HG02973 (cell line): Measurements from ENCODE around the gene KCNJ16.

ENCODE experiments used
- ATAC-seq: cut with Tn5 transposase; IDR thresholded peaks from one replicate; pipeline ENCODE4 v1.9.1; 2021; ENCODE audit warnings: moderate library complexity; ENCODE audit not compliant: unreplicated experiment

KCNJ16 gene

DNA sequence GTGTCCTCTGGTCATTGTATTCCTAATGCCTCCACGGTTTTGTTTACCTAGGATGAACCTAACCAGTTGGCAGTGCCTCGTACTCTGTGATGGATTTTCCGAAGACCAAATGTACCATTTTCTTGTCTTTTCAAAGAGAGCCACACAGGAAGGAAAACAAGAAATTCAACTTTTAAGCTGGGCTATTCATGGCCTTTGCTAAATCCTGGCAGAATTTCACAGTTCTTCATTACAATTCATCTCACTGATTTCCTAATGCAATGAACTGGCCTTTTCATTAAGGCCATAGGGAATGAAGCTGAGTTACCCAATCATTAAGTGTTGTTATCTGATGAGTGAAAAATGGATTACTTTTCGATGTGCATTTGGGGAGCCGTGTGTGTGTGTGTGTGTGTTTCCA is 7.9 kb upstream of the KCNJ16 start:
- no peak for ATAC-seq

DNA sequence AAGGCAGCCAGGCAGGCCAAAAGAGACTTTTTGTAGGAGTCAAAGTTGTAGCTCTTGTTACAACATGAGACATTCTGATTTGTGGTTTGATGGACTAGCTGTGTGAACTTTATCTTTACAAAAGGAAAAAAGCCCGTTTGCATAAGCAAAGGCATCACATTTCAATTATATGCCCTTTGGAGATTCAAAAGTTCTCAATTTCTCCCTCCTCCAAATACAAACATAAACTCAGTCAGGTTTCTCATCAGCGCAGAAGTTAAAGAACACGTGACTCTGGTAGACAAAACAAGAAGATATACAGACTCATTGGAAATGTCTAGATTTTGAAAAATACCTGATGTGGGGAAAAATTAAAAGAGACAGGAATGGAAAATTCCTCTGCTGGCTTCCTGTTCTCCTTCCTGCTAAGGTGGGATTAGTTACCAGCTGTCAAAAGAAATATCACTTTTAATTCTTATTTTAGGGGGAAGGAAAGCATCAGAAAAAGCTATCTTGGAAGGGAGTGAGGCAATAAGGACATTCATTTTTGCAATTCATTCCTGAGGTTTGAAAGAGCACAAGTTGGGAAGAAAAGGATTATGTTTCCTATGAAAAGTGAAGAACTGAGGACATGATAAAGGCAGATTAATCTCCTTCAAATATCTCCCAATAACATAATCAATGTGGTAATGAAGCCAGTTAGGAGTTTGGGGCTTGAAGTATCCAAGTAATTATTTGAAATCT is 4.6 kb upstream of the KCNJ16 start:
- ATAC-seq, result no peak

DNA sequence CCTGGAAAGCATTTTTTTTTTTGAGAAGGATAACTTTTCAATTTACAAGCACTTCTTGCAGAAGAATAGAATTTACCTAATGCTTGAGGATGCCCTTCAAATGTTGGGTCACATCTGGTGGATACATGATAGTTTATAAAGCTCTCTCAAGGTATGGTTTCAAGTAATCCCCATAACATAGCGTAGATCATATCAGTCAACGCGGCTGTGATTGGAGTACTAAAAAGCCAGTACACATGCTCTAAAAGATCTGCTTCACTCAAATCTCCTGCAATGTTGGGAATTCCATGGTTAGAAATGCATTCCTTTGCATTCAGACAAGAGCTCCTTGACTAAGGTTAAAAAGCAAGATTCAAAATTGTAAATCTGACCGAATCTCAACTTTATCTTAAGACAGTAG is 3.9 kb upstream of the KCNJ16 start:
- no peak for ATAC-seq

DNA sequence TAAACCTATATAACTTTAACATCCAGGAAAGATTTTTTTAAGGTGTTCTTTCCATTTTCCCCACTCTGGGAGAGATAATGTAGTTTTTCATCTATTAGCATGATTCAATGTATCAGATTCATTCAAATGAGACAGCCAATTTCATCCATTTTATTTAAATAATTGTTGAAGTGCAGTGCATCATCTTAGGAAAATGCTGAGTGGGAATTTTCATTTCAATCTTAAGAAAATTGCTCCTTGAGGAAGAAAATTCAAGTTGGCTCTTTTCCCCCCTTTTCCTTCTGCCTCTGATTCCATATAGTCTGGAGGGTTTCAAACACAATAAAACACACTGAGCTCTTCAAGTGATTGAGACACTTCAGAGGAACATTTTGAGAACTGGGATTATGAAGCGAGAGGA is 3.4 kb upstream of the KCNJ16 start:
- ATAC-seq, result no peak

DNA sequence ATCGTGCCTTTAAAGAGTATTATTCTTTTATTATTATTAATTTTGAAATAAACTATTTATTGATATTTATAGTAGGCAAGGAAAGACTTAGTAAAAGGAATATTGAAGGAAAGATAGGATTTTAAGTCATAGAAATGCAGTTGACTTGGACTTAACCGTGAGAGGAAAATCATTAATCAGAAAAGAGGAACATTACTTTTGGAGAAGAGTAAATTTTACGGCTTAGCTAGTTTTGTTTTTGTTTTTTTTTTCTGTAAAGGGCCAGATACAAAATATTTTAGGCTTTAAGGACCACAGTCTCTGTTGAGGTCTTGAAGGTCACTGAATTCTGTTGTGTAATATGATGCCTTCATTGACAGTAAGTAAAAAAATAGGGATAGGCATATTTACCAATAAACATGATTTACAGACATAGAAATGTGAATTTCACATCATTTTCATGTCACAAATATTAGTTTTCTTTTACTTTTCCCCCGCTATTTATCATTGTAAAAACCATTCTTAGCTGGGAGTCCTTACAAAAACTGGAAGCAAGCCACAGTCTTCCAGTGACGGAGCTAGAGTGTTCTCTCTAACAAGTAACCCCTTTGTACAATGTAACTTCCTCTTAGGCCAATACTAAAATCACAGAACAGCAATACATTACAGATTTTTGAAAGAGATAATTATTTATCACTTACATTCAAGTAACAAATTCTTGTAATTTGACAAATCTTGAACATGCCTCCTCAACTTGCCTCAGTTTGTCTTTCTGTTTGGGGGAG is 2.3 kb upstream of the KCNJ16 start:
- no peak for ATAC-seq

DNA sequence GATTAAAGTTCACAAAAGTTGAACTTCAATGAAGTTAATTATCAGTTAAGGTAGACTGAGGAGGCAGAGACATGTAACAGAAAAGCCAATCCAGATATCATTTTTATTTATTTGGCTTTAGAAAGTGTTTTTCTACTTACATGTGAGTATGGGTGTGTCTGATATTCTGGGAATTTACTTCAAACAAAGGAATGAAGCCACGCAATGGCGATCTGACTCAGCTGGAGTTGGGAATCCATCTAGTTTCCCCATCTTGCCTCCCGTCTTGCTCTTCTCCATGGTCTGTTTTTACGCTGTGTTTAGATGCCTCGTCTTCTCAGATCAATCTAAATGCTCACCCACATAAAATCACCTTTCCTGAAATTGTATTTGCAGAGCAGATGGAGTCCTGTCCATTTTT is 1.7 kb upstream of the KCNJ16 start:
- ATAC-seq, result no peak

DNA sequence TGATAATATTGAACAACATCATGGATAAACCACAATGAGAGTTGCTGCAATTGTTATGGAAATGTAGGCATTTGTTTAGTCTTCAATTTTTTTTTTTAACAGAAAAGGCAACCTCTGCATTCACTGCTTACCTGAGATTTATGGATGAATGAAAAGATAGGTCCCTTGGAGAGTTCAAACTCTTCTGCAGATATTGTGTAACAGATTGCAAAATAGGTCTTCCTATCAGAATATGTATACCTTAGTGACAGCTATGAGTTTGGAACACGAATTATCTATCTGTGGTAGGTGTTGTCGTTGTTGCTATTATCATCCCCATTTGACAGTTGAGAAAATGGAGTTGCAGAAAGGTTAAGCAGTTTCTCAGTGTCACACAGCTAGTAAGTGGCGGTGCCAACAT is 1.2 kb upstream of the KCNJ16 start:
- ATAC-seq, result no peak

DNA sequence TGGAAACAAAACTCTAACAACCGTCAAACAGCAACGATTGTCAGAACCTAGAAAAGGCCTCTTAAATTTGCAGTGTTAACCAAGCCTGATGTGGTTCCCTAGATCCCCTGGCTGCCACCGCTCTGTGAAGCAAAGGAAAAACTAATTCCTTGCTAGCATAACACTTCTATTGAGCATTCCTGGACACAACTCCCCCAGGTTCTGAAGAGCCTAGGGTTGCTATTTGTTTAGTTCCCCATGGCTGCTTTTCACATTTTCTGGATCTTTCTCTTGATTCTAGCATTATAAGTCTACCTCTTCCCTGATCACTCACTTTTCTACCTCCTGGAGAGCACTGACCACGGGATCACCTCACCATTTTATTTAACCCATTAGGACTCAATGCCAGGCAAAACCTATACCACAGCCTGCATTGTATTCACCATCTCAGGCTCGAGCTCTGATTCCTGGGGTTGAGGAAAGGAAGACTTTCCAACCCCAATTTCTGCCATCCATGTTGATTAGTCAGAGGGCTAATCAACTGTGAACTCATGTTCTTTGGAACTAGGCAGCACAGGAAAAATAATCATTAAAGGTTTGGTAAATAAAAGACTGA is 692 bp upstream of the KCNJ16 start:
- ATAC-seq, result no peak

DNA sequence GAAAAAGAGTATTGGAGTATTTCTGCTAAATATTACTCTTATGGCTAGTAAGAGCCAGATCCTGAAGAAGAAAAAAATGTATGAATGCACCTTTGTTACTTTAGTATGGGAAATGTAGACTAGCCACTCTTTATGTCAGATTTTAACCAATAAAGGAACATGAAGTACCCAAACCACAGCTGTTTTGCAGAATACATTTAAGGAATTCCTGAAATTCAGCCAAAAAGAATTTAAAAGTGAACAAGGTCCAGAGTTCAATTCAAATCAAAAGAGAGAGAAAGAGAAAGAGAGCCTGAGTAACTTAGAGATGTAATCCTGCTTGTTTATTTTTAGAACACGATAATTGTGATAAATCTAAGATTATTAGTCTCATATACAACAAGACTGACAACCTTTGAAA is 1.2 kb downstream of the KCNJ16 start:
- ATAC-seq, result no peak

DNA sequence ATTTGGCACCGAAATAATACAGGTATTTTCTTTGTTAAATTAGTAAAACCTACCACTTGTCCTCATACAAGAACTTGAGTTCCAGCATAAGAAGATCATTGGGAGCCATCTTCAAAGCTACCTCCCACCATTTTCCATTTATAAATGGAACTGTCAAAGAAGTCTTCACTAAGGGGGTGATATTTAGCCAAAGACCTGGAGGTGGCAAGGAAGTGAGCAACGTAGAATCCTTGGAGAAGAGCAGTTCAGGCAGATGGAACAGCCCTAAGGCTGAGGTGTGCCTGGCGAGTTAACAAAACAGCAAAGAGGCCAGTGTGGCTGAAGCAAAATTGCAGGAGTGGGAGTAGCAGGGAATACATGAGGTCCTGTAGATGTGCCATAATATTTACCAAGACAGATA is 1.8 kb downstream of the KCNJ16 start:
- no peak for ATAC-seq

DNA sequence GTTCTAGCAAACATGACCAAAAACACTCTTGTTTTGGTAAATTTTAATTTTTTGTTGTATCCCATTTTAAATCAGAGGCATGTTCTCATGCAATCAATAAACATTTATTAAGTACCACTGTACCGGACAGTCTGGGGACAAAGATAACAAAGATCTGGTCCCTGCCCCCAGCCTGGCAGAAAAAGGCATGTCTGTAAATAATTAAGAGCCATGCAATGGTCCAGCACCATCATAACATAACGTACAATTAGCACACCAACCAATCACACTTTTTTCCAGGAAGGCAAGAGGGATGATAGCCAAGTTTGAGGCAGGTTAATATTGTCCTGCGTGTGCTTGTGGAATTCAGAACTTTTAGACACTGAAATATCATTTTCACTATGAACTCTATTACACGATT is 3.5 kb downstream of the KCNJ16 start:
- no peak for ATAC-seq

DNA sequence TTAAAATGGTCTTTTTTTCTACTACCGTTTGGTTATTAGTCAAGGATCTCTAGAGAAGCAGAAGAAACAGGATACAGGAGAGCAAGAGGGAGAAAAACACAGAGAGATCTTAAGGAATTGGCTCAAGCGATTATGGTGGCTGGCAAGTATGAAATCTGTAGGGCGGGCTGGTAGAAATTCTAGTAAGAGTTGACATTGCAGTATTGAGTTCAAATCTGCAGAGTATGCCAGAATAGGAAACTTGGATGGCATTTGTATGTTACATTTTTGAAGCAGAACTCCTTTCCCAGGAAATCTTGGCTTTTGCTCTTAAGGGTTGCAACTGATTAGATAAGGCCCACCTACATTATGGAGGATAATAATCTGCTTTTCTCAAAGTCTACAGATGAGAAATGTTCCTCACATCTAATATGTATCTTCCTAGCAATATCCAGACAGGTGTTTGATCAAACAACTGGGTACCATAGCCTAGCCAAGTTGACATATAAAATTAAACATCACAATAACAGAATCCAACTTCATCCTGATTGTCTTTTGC is 4.0 kb downstream of the KCNJ16 start:
- no peak for ATAC-seq

DNA sequence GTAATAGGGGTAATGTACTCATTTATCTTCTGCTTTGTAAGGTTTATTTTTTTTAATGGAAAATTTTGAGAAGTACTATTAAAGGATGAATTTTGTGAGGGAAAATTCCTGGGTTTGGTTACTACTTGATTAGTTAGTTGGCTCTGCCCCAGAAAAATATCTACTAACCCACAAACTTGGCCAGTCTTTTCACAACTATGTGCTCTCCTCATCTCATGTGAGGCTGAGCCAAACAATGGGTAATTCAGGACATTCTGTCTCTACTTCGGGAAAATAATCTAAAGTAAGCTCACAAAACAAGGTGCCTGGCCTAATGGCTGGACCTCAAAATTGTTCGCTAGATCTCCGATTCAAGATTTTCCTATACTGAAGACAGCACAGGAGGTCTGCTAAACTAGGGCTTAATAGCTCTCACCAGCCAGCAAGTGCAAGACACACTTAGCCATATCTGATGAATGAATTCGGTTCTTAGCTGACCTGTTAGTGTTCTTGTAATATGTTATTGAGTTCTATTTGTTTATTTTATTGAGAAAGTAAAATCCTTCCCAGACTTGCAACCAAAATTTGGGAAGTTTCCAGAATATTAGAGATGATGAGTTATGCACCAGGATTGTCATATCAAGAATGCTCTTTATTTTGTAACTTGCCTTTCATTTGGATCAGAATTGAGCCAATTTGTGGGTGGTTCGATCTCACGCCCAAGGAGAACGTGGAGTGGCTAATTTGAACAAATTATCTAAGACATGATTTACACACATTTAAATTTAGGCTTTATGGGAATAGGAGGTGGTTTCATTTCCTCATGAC is 5.7 kb downstream of the KCNJ16 start:
- no peak for ATAC-seq

DNA sequence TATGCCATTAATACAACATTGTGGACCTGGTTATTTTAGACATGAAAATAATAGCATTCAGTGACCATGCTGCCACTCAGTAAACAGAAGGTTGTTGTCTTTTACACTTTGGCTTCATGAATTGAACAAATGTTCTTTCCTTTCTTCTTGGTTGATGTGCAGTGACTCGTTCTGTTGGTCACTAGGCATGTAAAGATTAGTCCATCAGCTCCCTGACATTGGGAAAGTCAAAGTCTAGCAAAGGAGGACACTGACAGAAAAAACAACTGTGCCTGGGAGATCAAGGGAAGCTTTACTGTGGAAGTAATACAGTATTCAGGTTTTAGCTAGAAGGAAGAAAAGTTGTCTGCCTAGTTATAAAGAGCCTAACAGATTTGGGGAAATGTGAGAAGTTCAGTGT is 6.9 kb downstream of the KCNJ16 start:
- ATAC-seq, result no peak

DNA sequence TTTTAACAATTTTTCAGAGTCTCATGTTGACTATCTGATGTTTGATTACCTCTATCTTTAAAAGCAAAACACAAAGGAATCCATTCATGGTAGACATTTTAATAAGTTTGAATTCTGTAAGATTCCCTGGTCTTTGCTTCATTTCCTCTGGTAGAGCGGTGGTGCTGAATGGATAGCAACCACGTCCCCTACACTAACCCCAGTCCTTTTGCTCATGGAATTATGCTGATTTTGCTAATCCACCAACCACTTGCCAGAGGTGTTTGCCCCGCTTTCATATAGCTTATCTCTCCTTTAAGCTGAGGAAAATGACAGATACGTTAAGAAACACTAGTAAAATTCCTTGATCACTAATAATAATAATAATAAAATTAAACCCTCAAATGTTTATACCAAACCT is 9.5 kb downstream of the KCNJ16 start:
- ATAC-seq, result no peak

DNA sequence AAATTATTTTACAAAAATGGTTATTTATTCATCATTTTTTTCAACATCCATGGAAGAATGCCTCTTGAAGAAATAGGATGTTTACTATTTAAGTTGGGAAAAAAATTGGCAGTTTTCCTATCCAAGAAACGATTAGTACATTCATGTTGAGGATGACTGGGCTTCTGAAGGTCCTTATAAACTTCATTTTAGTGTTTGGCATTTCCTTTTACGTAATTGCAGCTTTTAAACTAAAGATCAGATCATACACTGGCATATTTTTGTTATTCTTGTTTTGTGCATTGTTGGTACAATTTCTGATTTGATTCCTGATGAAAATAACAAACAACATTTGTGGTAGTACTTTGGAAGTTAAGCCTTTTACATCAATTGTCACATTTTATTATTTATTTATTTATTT is 11.5 kb downstream of the KCNJ16 start:
- ATAC-seq, result no peak

DNA sequence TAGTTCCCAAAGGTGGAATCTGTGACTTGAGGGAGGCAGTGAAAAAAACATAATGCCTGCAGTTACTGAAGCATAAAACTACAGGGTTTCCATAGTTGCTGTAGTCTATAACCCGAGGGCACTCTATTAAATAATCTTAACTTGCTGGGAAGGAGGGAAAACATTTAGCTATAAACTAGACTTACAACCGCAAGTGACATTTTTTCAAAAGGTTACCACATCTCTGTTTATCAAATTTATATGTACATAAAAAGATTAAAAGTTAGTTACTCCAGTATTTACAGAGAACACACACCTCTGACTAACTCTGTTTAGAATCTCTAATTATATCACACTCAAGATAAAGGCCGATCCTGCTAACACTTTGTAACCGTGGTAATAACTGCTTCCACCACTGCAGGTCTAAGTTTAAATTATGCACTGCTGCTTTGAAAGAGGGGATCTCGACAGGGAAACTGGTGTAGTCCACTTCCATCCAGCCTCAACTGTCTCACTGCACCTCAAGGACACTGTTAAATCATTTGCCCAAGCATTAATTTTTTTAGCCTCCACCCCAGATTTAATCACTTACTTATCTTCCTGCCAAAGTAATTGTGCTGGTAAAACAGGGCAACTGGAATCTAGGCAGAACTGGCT is 14.6 kb downstream of the KCNJ16 start:
- no peak for ATAC-seq

DNA sequence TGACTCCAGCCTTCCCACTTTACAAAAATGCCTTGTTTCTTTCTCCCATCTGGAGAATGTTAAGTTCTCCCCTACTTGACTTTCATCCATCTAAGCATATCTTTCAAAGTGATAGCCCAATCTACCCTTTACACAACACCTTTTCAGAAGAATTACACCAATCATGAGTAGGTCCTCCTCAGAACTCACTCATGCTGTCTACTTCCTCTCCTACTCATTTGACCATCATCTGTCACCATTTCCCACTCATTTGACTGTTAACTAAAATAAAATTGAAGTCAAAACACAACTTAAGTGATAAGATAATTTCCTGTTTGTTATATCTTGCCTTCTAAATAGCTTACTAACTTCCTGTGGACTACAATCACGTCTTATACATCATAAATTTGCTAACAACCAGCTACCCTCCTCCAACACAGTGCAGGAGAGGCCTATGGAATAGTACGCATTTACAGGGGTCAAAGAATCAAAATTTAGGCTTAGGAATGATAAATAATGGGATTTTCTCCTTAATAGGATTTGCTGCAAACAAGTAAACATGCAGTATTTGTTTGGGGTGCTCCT is 16.1 kb downstream of the KCNJ16 start:
- no peak for ATAC-seq

DNA sequence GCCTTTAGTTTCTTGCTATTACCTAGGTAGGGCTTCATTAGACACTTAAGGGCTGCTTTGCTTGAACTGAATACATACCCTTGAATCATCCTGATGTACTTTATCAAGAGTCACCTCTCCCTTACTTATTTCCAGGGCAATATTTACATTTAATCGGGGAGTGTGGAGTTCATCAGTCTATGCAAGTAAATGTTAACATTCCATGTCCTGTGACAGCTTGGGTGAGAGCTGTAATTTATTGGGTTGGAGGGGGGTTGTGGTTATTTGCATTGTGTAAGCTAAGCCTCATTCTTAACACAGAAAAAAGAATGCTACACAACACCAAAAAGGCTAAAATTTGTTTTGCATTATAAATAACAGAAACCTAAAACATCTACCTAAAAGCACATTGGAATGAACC is 16.7 kb downstream of the KCNJ16 start:
- no peak for ATAC-seq

DNA sequence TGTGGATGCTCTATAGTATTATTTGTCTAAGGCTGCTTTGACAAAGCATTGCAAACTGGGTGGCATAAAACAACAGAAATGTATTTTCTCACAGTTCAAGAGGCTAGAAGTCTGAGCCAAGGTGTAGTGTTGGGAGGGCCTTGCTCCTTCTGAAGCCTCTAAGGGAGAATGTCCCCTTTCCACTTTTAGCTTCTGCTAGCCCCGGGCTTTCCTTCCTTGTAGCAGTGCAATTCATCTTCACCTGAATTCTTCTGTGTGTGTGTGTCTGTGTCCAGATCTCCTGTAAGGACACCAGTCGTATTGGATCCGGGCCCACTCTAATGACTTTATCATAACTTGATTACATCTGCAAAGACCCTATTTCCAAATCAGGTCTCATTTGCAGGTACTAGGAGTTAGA is 18.1 kb downstream of the KCNJ16 start:
- no peak for ATAC-seq
